HG02678 (cell line): ENCODE data around the gene P4HB.

Experiments
- ATAC-seq: cut with Tn5 transposase; IDR thresholded peaks from one replicate; pipeline ENCODE4 v1.9.1; 2021; ENCODE audit warnings: mild to moderate bottlenecking, moderate library complexity; ENCODE audit not compliant: unreplicated experiment

Gene P4HB

GRCh38 chr17:81833160-81833920 lies 27.0 kb downstream of the P4HB start, which contains the start of gene MCRIP1:
MCRIP1 (minus strand) TSS chr17:81833291; CDS start chr17:81824506, 8,785 bp downstream.
- peak; percentile 83 for ATAC-seq

- ATAC-seq = peak; percentile 9
These were observed 27.7 kb downstream of the P4HB start for GRCh38 chr17:81832608-81833159.

- ATAC-seq = no peak
These were observed 28.3 kb downstream of the P4HB start for GRCh38 chr17:81831957-81832607.

- no peak for ATAC-seq
These were observed 28.8 kb downstream of the P4HB start for GRCh38 chr17:81831563-81831956.

GRCh38 chr17:81829858-81830257 lies 30.5 kb downstream of the P4HB start:
- ATAC-seq = no peak

- ATAC-seq = no peak
These were observed 31.7 kb downstream of the P4HB start for GRCh38 chr17:81828656-81829055.

GRCh38 chr17:81825841-81826466 lies 34.4 kb downstream of the P4HB start:
- ATAC-seq = no peak

GRCh38 chr17:81824595-81824994 lies 35.7 kb downstream of the P4HB start:
- ATAC-seq = no peak

GRCh38 chr17:81823820-81824550 lies 36.4 kb downstream of the P4HB start:
- no peak for ATAC-seq

GRCh38 chr17:81822996-81823819 lies 37.1 kb downstream of the P4HB start:
- no peak for ATAC-seq

GRCh38 chr17:81822312-81822637 lies 38.1 kb downstream of the P4HB start:
- ATAC-seq = no peak

GRCh38 chr17:81821603-81822311 lies 38.6 kb downstream of the P4HB start:
- ATAC-seq = no peak

GRCh38 chr17:81821147-81821546 lies 39.2 kb downstream of the P4HB start:
- no peak for ATAC-seq

- ATAC-seq = no peak
These were observed 40.6 kb downstream of the P4HB start for GRCh38 chr17:81819708-81820107.

- ATAC-seq = no peak
These were observed 42.6 kb downstream of the P4HB start for GRCh38 chr17:81817758-81818147.

- no peak for ATAC-seq
These were observed 44.7 kb downstream of the P4HB start for GRCh38 chr17:81815646-81815986.

- ATAC-seq = no peak
These were observed 45.3 kb downstream of the P4HB start for GRCh38 chr17:81814748-81815645.

- ATAC-seq = no peak
These were observed 46.3 kb downstream of the P4HB start for GRCh38 chr17:81813861-81814683.
